PC-9 (cell line): Measurements from ENCODE around the gene POLRMT. TPM values are rescaled to one million over a fixed set of nuclear protein-coding genes. Genes with fewer than 3 reads are reported as not detected.
A peak's percentile ranks its signal among the peaks of the same experiment; 100 is the strongest.

Source experiments
- BruUV-seq: library from RNA; stranded (reverse); fragments of 400-500 nt; replicated peaks from 2 replicates; lab custom pipeline; 2021; lab: Mats Ljungman, UMichigan
- CTCF ChIA-PET: fragments of 300-600 bp; sonication (Branson Sonifier 250); formaldehyde crosslinking; loops from one replicate; lab custom pipeline; 2022; ENCODE audit warnings: antibody characterized with exemption; lab: Charles Lee
- POLR2A ChIA-PET: fragments of 300-600 bp; sonication (Branson Sonifier 250); formaldehyde crosslinking; loops from one replicate; lab custom pipeline; 2022; ENCODE audit warnings: antibody characterized with exemption; ENCODE audit not compliant: unreplicated experiment; lab: Charles Lee
- DNase-seq, 2 experiments: peaks; one replicate each; pipeline versions ENCODE4 v3.0.0 to v3.0.0-alpha.2; 2015 to 2022; ENCODE audit warnings: mixed read lengths in 1 of 2
- H2AFZ ChIP-seq: fragments of 200-600 bp; sonication (generic); 2 replicates; pipeline ENCODE4 v1.8.1; 2017; ENCODE audit warnings: antibody characterized with exemption
- H3F3A ChIP-seq: fragments of 200-600 bp; sonication (generic); 2 replicates; pipeline ENCODE4 v1.8.1; 2017; ENCODE audit warnings: antibody characterized with exemption, mild to moderate bottlenecking, low read depth; ENCODE audit not compliant: insufficient read depth
- H3K27ac ChIP-seq: fragments of 200-600 bp; sonication (generic); 2 replicates; pipeline ENCODE4 v1.6.1; 2016; ENCODE audit warnings: mixed run types
- H3K27me3 ChIP-seq: fragments of 200-600 bp; sonication (generic); 2 replicates; pipeline ENCODE4 v1.6.1; 2016; ENCODE audit warnings: low read depth, mixed run types; ENCODE audit not compliant: insufficient read depth
- H3K36me3 ChIP-seq: fragments of 200-600 bp; sonication (generic); 2 replicates; pipeline ENCODE4 v1.6.1; 2016; ENCODE audit warnings: low read depth, mixed run types
- H3K4me1 ChIP-seq: fragments of 200-600 bp; sonication (generic); replicated peaks from 2 replicates; pipeline ENCODE4 v1.6.1; 2016; ENCODE audit warnings: mixed run types; ENCODE audit not compliant: insufficient read depth
- H3K4me2 ChIP-seq: fragments of 200-600 bp; sonication (generic); 2 replicates; pipeline ENCODE4 v1.6.1; 2017; ENCODE audit warnings: mixed run types
- H3K4me3 ChIP-seq: fragments of 200-600 bp; sonication (generic); 2 replicates; pipeline ENCODE4 v1.6.1; 2016; ENCODE audit warnings: mixed run types
- H3K79me2 ChIP-seq: fragments of 200-600 bp; sonication (generic); 2 replicates; pipeline ENCODE4 v1.6.1; 2017; ENCODE audit warnings: low read depth, mixed run types
- H3K9me2 ChIP-seq: fragments of 200-600 bp; sonication (generic); 2 replicates; pipeline ENCODE4 v1.8.1; 2017; ENCODE audit warnings: mild to moderate bottlenecking; ENCODE audit not compliant: insufficient read depth
- H3K9me3 ChIP-seq: fragments of 200-600 bp; sonication (generic); 2 replicates; pipeline ENCODE4 v1.8.1; 2016; ENCODE audit warnings: low read depth; ENCODE audit not compliant: insufficient read depth
- H4K20me1 ChIP-seq: fragments of 200-600 bp; sonication (generic); 2 replicates; pipeline ENCODE4 v1.8.1; 2017; ENCODE audit not compliant: insufficient read depth
- EZH2 ChIP-seq: fragments of 200-600 bp; sonication (generic); IDR thresholded peaks from 2 replicates; pipeline ENCODE4 v1.8.0; 2017; ENCODE audit warnings: antibody characterized with exemption, low read depth
- intact Hi-C: fragments of 100-400 bp; cut with micrococcal nuclease; formaldehyde crosslinking; loops from one replicate; pipeline ENCODE4 v1.10.0; 2022; ENCODE audit not compliant: unreplicated experiment
- total RNA-seq: library from RNA; stranded (reverse); gene quantifications from 2 replicates; pipeline ENCODE4 v1.2.3, GENCODE V29; 2021
- TF ChIP-seq, protein P1 (sequence below): fragments of 200-600 bp; sonication (generic); conservative IDR thresholded peaks from 2 replicates; pipeline ENCODE4 v1.6.1; 2017; ENCODE audit warnings: mixed run types, antibody characterized with exemption, mild to moderate bottlenecking, moderate library complexity

Gene POLRMT
- total RNA-seq, 1 experiment from 2014 or later: 46.4 TPM

DNA sequence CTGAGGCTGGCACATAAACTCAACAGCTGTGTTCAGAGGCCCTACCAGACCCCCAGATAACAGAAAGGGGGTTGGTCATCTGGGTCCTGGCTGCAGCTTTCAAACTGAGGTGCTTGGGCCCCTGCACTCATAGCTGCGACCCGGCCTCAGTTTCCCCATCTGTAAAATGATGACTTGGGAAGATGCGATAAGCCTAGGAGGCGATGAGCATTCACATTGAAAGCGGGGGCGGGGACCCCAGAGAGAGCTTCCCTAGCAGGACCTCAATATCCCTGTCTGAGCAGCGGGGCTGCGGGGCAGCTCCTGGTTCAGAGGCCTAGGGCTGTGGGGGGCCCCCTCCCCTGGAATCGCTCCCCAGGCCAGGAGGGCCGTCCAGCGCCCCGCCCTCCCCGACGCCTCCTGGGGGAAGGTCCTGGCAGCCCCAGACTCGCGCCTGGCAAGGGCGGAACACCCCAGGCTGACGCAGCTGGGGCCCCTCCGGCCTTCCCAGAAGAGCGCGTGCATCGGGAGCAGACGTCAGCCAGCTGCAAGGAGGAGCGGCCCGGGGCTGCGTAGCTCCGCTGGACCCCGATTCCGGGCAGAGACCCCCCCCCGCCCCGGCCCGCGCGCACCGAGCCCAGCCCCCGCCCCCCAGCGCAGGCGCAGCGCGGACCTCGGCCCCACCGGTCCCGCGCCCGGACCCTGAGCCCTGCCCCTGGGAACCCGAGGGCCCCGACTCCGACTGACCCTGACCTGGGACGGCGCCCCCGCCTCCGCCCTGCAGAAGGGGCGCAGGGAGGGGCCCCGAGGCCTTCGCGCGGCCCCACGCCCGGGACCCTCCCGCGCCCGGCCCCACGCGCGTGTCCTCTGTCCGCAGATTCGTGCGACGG is 46.3 kb upstream of the POLRMT start:
- H3F3A ChIP-seq: peaks cover 33% of the 10 kb centered on the region
- H3K4me2 ChIP-seq: peak overlapping the region; percentile 95
- no peak overlapping the region for H2AFZ ChIP-seq
- no peak for TF ChIP-seq EZH2
- TF ChIP-seq, protein P1, sequence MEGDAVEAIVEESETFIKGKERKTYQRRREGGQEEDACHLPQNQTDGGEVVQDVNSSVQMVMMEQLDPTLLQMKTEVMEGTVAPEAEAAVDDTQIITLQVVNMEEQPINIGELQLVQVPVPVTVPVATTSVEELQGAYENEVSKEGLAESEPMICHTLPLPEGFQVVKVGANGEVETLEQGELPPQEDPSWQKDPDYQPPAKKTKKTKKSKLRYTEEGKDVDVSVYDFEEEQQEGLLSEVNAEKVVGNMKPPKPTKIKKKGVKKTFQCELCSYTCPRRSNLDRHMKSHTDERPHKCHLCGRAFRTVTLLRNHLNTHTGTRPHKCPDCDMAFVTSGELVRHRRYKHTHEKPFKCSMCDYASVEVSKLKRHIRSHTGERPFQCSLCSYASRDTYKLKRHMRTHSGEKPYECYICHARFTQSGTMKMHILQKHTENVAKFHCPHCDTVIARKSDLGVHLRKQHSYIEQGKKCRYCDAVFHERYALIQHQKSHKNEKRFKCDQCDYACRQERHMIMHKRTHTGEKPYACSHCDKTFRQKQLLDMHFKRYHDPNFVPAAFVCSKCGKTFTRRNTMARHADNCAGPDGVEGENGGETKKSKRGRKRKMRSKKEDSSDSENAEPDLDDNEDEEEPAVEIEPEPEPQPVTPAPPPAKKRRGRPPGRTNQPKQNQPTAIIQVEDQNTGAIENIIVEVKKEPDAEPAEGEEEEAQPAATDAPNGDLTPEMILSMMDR: no peak
- H3K9me2 ChIP-seq: no peaks in the 10 kb centered on the region
- no peak overlapping the region; the same call in 1 of the 2 replicates for H3K27ac ChIP-seq
- H3K27me3 ChIP-seq: no peaks in the 10 kb centered on the region
- H3K4me3 ChIP-seq: peak overlapping the region; percentile 75
- no peaks in the 10 kb centered on the region for H4K20me1 ChIP-seq
- BruUV-seq: no TSS peak
- ChIA-PET CTCF (interaction anchor here (0.6 kb wide), 1 partner anchor 51 kb away, joined by 3 read pairs; no protein-coding TSS in a partner anchor), POLR2A (interaction anchor here (0.7 kb wide), 1 partner anchor 104 kb away, joined by 6 read pairs; no protein-coding TSS in a partner anchor)
- no peaks in the 10 kb centered on the region for H3K36me3 ChIP-seq
- no peaks in the 10 kb centered on the region for H3K9me3 ChIP-seq
- peaks cover 19% of the 10 kb centered on the region for H3K79me2 ChIP-seq
- intact Hi-C loops: no loop called here
- peaks cover 30% of the 10 kb centered on the region for H3K4me1 ChIP-seq
- peak in 1 of 2 experiments; percentile 55 for DNase-seq

DNA sequence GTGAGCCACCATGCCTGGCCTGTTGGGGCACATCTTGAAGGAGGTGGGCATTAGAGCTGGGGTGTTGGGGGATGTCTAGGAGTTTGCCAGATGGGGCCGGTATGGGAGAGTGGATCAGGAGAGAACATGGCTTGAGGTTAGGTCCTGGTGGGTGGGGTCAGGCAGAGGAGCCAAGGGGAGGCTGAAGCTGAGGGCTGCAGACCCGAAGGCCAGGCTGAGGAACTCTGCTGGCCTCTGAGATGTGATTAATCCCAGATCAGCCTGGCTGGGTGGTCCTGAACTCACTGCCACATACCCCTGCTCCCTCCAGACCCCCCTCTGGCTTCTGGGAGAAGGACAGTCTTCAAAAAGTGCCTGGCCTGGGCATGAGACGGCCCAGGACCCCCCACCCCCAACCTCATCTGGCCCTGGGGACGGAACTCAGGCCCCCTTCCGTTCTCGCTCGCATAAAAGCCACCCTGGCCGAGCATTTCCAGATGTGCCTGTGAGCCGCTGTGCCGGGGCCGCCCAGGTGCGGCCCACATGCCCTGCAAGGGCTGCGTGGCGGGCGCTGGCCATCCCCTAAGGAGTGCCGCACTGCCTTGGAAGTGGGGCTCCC is 45.6 kb upstream of the POLRMT start:
- no peak overlapping the region for H2AFZ ChIP-seq
- BruUV-seq: TSS peak; percentile 65
- ChIA-PET POLR2A (no interaction called here), CTCF (no interaction called here)
- H3K4me3 ChIP-seq: peak overlapping the region; percentile 75; the same call in 1 of the 2 replicates
- peaks cover 19% of the 10 kb centered on the region for H3K79me2 ChIP-seq
- intact Hi-C loops: no loop called here
- H3K36me3 ChIP-seq: no peaks in the 10 kb centered on the region
- H3K4me2 ChIP-seq: peak overlapping the region; percentile 95
- TF ChIP-seq EZH2: no peak
- TF ChIP-seq, protein P1: no peak
- no peak overlapping the region for H3K27ac ChIP-seq
- H3K27me3 ChIP-seq: no peaks in the 10 kb centered on the region
- H4K20me1 ChIP-seq: no peaks in the 10 kb centered on the region
- DNase-seq: no peak
- no peaks in the 10 kb centered on the region for H3K9me2 ChIP-seq
- H3K9me3 ChIP-seq: no peaks in the 10 kb centered on the region
- peaks cover 30% of the 10 kb centered on the region for H3K4me1 ChIP-seq
- peaks cover 33% of the 10 kb centered on the region for H3F3A ChIP-seq
